Parathyroid adenoma (tissue), 2 donors: ENCODE results near the gene KRTAP5-3.
"Not testable (repeated sequence)": the region's sequence is repeated elsewhere in the genome, so short reads cannot be mapped to it uniquely, and the experiment has no call there.

Source experiments
- H2AFZ ChIP-seq: fragments of 300-600 bp; sonication (generic); one replicate; pipeline ENCODE4 v1.7.0; 2017; ENCODE audit warnings: antibody characterized with exemption, mild to moderate bottlenecking
- H3K27ac ChIP-seq: fragments of 300-600 bp; sonication (generic); one replicate; pipeline ENCODE4 v1.7.0; 2017
- H3K27me3 ChIP-seq: fragments of 300-600 bp; sonication (generic); one replicate; pipeline ENCODE4 v1.7.0; 2017; ENCODE audit warnings: low read length; ENCODE audit not compliant: control insufficient read depth, insufficient read depth
- H3K36me3 ChIP-seq: fragments of 300-600 bp; sonication (generic); one replicate; pipeline ENCODE4 v1.7.0; 2017; ENCODE audit warnings: low read length; ENCODE audit not compliant: control insufficient read depth, insufficient read depth
- H3K4me1 ChIP-seq: fragments of 300-600 bp; sonication (generic); one replicate; pipeline ENCODE4 v1.7.0; 2017; ENCODE audit warnings: control low read depth
- H3K4me2 ChIP-seq: fragments of 300-600 bp; sonication (generic); one replicate; pipeline ENCODE4 v1.7.0; 2017; ENCODE audit warnings: low read length
- H3K4me3 ChIP-seq: fragments of 300-600 bp; sonication (generic); one replicate; pipeline ENCODE4 v1.7.0; 2017; ENCODE audit warnings: low read depth, low read length
- H3K79me2 ChIP-seq: fragments of 300-600 bp; sonication (generic); one replicate; pipeline ENCODE4 v1.7.0; 2017; ENCODE audit warnings: control low read depth
- H3K9ac ChIP-seq: fragments of 300-600 bp; sonication (generic); one replicate; pipeline ENCODE4 v1.7.0; 2017; ENCODE audit warnings: mild to moderate bottlenecking
- H3K9me3 ChIP-seq: fragments of 300-600 bp; sonication (generic); one replicate; pipeline ENCODE4 v1.7.0; 2017; ENCODE audit warnings: low read length; ENCODE audit not compliant: control insufficient read depth
- CTCF ChIP-seq: fragments of 300-600 bp; sonication (generic); IDR thresholded peaks from one replicate; pipeline ENCODE4 v1.7.0; 2017; ENCODE audit warnings: antibody characterized with exemption, mild to moderate bottlenecking
- donor health status: primary hyperparathyroidism.

KRTAP5-3 gene

GRCh38 chr11:1648653-1649420 is 40.6 kb upstream of the KRTAP5-3 start:
- no peak for TF ChIP-seq CTCF
- H3K27ac ChIP-seq = no peak overlapping the region
- H3K79me2 ChIP-seq = no peaks in the 10 kb centered on the region
- H3K4me2 ChIP-seq = no peak overlapping the region
- no peak overlapping the region for H2AFZ ChIP-seq
- H3K4me1 ChIP-seq = no peaks in the 10 kb centered on the region
- no peaks in the 10 kb centered on the region for H3K9me3 ChIP-seq
- H3K4me3 ChIP-seq = no peak overlapping the region
- no peak overlapping the region for H3K9ac ChIP-seq
- H3K27me3 ChIP-seq = no peaks in the 10 kb centered on the region
- no peaks in the 10 kb centered on the region for H3K36me3 ChIP-seq

- no peaks in the 10 kb centered on the region for H3K27me3 ChIP-seq
- no peaks in the 10 kb centered on the region for H3K4me1 ChIP-seq
- no peak overlapping the region for H3K27ac ChIP-seq
- H3K9ac ChIP-seq = no peak overlapping the region
- no peaks in the 10 kb centered on the region for H3K79me2 ChIP-seq
- no peak overlapping the region for H3K4me2 ChIP-seq
- no peak overlapping the region for H2AFZ ChIP-seq
- TF ChIP-seq CTCF = no peak
- H3K9me3 ChIP-seq = no peaks in the 10 kb centered on the region
- no peak overlapping the region for H3K4me3 ChIP-seq
- H3K36me3 ChIP-seq = no peaks in the 10 kb centered on the region
These were observed 39.8 kb upstream of the KRTAP5-3 start for GRCh38 chr11:1647901-1648652.

GRCh38 chr11:1646540-1646939 is 38.3 kb upstream of the KRTAP5-3 start:
- H3K27ac ChIP-seq, H2AFZ ChIP-seq, H3K36me3 ChIP-seq, H3K27me3 ChIP-seq, H3K4me3 ChIP-seq, H3K9me3 ChIP-seq, H3K4me1 ChIP-seq, H3K9ac ChIP-seq, H3K4me2 ChIP-seq, H3K79me2 ChIP-seq: not testable (repeated sequence)

- Histone ChIP-seq H3K27ac (no peak overlapping the region), H3K36me3 (no peaks in the 10 kb centered on the region), H2AFZ (no peak overlapping the region), H3K9ac (no peak overlapping the region), H3K27me3 (no peaks in the 10 kb centered on the region), H3K4me3 (no peak overlapping the region), H3K4me1 (no peaks in the 10 kb centered on the region), H3K9me3 (no peaks in the 10 kb centered on the region), H3K4me2 (no peak overlapping the region), H3K79me2 (no peaks in the 10 kb centered on the region)
- TF ChIP-seq CTCF = no peak
These were observed 37.1 kb upstream of the KRTAP5-3 start for GRCh38 chr11:1645357-1645821.

GRCh38 chr11:1644601-1645356 is 36.5 kb upstream of the KRTAP5-3 start:
- Histone ChIP-seq H3K4me3 (no peak overlapping the region), H2AFZ (no peak overlapping the region), H3K9ac (no peak overlapping the region), H3K4me1 (no peaks in the 10 kb centered on the region), H3K27me3 (no peaks in the 10 kb centered on the region), H3K79me2 (no peaks in the 10 kb centered on the region), H3K4me2 (no peak overlapping the region), H3K27ac (no peak overlapping the region), H3K36me3 (no peaks in the 10 kb centered on the region), H3K9me3 (no peaks in the 10 kb centered on the region)
- TF ChIP-seq CTCF = no peak
